KBM-7 (cell line): Measurements from ENCODE around the gene ATRNL1.
"Not testable (repeated sequence)": the region's sequence is repeated elsewhere in the genome, so short reads cannot be mapped to it uniquely, and the experiment has no call there.

Experiments
- DNase-seq: peaks from one replicate; pipeline ENCODE4 v3.0.0-alpha.2; 2015
- in situ Hi-C: fragments of 300-500 bp; cut with MboI; formaldehyde crosslinking; loops from 2 replicates; pipeline ENCODE4 v1.14.3; 2020; ENCODE audit warnings: low sequenced_read_pairs, low pct_unique_long_range_greater_than_20kb, mixed read lengths

The ATRNL1 gene

DNA sequence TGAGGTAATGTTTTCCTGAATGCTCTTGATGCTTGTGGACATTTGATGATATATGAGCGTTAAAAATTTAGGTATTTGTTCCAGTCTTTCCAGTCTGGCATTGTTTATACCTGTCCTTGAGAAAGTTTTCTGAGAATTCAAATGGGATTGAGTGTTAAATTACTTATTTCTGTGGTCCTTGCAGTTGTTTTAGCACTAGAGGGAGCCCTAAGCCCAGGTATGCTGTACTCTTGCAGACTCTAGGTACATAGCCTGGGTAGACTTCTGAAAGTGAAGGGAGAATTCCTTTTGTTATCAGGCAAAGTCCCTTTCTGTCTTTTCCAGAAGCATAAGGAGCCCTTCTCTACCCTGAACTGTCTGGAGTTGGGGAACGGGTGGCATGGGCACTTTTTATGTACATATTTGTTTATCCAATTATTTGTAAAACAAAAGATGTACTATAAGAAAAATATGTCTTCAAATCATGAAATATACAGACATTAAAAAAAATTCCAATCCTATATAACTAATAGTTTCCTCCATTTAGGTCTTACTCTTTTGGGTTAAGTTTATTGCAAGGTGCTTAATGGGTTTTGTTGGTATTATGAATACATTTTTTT, 262.1 kb downstream of the ATRNL1 start:
- in situ Hi-C loops, result no loop called here
- DNase-seq, result peak; percentile 52

GRCh38 chr10:115367920-115368319, 274.8 kb downstream of the ATRNL1 start:
- DNase-seq, in situ Hi-C loops: not testable (repeated sequence)

- DNase-seq, result no peak
- in situ Hi-C loops, result no loop called here
These were observed 285.9 kb downstream of the ATRNL1 start for GRCh38 chr10:115379064-115379463.

DNA sequence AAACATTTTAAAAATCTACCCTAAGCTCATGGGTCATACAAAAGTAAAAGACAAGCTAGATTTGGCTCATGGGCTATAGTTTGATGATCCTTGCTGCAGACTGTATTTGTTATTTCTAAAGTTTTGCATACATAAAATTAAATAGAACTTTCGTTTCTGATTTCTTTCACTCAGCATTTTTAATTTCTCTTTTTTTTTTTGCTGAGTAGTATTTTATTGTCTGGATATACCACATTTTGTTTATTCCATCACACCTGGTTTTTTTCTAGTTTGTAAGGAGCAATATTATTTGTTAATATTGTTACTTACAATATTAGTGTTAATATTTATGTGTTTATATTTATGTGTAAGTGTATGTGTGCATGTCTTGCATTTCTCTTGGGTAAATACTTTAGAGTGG, 291.5 kb downstream of the ATRNL1 start:
- no peak for DNase-seq
- in situ Hi-C loops, result no loop called here

GRCh38 chr10:115390607-115391006, 297.4 kb downstream of the ATRNL1 start:
- in situ Hi-C loops, result no loop called here
- DNase-seq, result no peak

GRCh38 chr10:115398026-115398425, 304.9 kb downstream of the ATRNL1 start:
- no peak for DNase-seq
- in situ Hi-C loops, result no loop called here

DNA sequence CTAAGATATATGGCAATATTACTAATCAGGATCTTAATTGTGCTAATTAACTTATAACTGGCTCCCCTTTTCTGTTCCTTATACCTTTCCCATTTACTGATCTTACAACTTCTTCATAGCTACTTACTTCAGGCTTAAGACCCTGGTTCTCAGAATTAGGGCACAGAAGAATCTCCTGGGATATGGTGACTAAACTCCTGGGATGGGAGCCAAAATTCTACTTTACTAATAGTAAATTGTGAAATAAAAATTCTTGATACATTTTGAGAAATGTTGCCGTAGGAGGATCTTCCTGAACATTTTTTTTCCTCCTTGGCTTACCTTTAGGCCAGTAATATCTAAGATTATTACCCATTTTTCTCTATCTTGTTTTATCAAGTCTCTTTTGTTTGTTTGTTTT, 309.5 kb downstream of the ATRNL1 start:
- no peak for DNase-seq
- in situ Hi-C loops, result no loop called here

- in situ Hi-C loops, DNase-seq: not testable (repeated sequence)
These were observed 312.7 kb downstream of the ATRNL1 start for GRCh38 chr10:115405838-115406237.

DNA sequence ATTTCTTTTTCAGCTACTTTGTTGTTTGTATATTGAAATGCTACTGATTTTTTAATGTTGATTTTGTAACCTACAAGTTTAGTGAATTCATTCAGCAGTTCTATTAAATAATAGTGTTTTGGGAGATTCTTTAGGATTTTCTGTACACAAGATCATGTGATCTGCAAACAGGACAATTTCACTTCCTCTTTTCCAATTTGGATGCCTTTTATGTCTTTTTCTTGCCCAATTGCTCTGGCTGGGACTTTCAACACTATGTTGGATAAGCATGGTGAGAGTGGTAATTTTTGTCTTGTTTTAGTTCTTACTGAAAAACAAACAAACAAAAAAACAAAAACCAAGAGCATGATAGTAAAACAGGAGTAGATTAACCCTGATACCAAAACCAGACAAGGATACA, 316.2 kb downstream of the ATRNL1 start:
- no peak for DNase-seq
- in situ Hi-C loops, result no loop called here

- in situ Hi-C loops, result no loop called here
- peak; percentile 48 for DNase-seq
These were observed 324.6 kb downstream of the ATRNL1 start for GRCh38 chr10:115417585-115418265.

DNA sequence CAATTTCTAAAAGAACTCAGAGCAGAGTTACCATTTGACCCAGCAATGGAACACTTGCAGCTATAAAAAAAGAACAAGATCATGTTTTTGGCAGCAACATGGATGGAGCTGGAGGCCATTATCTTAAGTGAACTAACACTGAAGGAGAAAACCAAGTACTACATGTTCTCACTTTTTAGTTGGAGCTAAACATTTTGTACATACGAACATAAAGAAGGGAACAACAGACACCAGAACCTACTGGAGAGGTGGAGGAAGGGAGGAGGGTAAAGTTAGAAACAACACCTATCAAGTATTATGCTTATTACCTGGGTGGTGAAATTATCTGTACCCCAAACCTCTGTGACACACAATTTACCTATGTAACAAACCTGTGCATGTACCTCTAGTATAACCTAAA, 329.5 kb downstream of the ATRNL1 start:
- DNase-seq, result no peak
- in situ Hi-C loops, result no loop called here

- in situ Hi-C loops, result no loop called here
- no peak for DNase-seq
These were observed 334.4 kb downstream of the ATRNL1 start for GRCh38 chr10:115427611-115428010.

- DNase-seq, result peak; percentile 14
- in situ Hi-C loops, result no loop called here
These were observed 339.1 kb downstream of the ATRNL1 start for GRCh38 chr10:115432188-115432819.

DNA sequence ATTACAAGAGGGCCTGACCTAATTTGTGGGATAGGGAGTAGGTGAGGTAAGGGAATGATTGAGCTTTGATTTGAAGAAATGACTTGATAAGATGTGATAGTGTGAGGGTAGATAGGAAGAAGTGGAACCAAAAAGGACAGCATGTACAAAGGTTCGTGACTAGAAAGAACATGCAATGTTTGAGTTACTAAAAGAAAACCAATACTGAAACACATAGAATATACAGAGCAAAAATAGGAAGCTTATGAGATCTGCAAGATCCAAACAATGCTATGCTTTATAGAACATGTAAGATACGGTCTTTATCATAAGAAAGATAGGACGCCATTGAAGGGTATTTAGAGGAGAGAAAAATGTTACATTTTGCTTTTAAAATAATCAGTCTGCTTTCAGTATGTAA, 343.8 kb downstream of the ATRNL1 start:
- in situ Hi-C loops, result no loop called here
- DNase-seq, result no peak

- no peak for DNase-seq
- in situ Hi-C loops, result no loop called here
These were observed 348.9 kb downstream of the ATRNL1 start for GRCh38 chr10:115441907-115442545.

DNA sequence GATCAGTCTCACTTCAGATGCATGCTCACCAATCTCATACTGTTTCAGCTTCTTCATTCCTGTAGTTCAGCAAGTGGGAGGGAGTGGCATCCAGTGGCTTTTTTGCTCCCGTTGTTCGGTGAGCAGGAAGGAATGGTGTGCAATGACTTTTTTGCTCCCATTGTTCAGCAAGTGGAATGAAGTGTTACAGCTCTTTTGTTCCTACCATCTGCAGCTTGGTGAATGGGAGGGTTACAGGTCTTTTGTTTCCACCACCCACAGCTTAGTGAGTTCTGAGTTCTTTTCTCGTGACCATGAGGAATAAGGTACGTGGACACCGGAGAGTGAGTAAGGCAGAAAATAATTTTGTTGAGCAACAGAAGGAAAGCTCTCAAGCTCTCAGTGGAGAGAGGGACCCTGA, 363.6 kb downstream of the ATRNL1 start:
- in situ Hi-C loops, result no loop called here

GRCh38 chr10:115483294-115483693, 390.1 kb downstream of the ATRNL1 start:
- no peak for DNase-seq
- in situ Hi-C loops, result no loop called here

More for the DNA sequence above, 363.6 kb downstream of the ATRNL1 start:
- DNase-seq, result no peak

DNA sequence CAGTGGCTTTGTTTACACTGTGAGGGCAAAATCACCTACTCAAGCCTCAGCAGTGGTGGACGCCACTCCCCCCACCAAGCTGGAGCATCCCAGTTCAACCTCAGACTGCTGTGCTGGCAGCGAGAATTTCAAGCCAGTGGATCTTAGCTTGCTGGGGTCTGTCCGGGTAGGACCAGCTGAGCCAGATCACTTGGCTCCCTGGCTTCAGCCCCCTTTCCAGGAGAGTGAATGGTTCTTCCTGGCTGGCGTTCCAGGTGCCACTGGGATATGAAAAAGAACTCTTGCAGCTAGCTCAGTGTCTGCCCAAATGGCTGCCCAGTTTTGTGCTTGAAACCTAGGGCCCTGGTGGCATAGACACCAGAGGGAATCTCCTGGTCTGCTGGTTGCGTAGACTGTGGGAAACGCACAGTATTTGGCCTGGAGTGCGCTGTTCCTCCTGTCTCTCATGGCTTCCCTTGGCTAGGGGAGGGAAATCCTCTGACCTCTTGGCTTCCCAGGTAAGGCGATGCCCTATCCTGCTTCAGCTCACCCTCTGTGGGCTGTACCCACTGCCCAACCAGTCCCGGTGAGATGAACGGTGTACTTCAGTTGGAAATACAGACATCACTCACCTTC, 398.5 kb downstream of the ATRNL1 start:
- in situ Hi-C loops, result no loop called here

GRCh38 chr10:115503546-115503945, 410.4 kb downstream of the ATRNL1 start:
- in situ Hi-C loops, result no loop called here
- peak; percentile 1 for DNase-seq

More for the DNA sequence above, 398.5 kb downstream of the ATRNL1 start:
- no peak for DNase-seq

GRCh38 chr10:115514895-115515294, 421.7 kb downstream of the ATRNL1 start:
- in situ Hi-C loops, result no loop called here
- peak; percentile 1 for DNase-seq
